ENCODE measurements around the gene DYSF.
A peak's percentile ranks its signal among the peaks of the same experiment; 100 is the strongest.

DYSF gene

DNA sequence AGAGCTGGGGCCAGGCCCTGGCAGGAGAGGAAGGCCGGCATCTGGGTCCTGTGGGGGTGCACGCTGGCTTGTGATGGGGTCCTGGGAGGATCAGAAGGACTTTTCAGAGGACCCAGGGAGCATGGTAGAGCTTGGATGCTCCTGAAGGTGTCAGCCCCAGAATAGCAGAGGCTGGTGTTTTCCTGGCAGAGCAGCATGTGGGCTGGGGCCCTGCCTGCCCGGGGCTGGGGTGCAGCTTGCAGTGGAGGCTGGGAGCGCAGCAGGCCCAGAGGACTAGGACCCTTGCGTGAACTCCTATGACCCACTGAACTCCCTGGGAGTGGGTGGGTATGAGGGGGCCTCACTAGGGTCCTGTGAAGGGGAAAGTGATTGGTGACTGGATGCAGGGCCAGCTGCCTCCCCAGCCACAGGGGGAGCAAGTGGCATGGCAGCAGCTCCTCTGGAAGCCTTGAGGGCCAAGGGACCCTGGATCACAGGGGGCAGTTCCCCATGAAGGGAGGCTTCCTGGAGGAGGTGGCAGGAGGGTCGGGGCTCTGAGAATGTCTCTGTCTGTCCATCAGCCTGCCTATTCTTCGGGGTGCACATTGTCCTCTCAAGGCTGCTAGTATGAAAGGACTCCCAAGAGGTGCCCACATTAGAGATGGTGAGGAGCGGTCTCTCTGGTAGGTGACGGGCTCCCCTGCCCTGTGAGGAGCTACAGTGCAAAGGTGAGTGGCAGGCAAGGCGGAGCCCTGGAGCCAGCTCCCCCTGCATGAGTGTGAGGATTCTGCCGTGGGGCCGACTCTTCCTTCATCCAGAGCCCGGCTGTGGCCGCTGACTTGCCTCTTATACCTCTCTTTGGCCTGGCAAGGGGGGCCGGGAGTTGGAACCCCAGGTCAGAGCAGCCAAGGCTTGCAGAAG, 249.0 kb downstream of the DYSF start:
- no peak for DNase-seq

DNA sequence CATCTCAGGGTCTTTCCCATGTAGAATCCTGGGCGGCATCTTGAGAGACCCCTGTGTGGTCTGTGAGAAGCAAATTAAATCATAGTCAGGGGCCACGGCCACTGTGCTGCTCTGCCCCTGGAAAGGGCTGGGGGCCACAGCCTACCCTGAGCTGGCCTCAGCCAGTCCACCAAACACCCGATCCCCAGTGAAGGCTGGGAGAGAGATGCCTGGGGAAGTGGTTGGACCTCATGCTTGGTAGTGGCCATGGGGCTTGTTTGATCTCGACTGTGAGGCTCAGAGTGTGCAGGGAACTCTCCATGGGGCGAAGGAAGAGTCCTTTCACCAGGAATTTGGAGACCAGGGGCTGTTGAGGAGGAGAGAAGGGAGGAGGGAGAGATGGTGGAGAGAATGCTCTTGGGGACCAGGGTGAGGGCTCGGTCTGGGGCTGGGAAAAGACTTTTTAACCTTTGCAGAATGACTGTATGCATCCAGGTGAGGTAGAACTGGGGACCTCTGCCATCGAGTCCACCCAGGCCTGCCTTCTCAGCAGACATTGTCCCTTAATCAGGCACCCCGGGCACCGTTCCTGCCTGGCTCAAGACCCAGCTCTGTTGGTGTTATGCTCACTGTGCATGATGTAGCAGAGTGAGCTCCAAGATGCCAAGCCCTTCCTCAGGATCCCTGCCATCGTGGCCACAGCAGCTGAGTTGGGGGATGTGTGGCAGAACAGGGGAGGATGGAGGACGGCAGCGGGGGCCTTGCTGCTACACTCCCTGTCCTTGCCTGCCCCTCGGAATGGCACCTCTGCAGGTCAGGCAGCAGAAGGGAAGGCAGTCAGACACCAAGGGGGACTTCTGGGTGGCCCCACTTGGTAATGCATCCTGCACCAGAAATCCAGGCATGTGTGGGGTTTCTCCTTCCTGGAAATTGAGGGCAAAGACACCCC, 249.9 kb downstream of the DYSF start:
- DNase-seq, result peak in 2 of 56 donors; percentile 24 to 33

GRCh38 chr2:71704131-71704561, 250.8 kb downstream of the DYSF start:
- DNase-seq, result no peak

DNA sequence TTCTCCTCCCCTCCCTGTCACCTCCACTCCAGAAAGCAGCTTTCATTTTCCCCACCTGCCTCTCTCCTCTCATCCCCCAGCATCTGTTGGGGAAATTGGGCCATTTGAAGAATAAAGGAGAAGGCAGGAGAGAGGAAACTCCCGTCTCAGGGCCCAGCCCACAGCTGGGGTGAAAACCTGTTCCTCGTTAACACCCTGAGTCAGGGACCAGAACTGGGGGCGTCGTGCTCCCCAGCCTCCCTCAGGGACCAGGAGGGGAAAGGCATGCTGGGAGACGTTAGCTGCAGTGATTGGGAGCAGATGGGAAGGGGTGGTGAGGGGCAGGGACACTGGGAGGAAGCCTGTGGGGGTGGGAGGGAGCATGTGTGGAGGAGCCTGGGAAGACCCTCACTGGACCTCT, 251.3 kb downstream of the DYSF start:
- no peak for DNase-seq

DNA sequence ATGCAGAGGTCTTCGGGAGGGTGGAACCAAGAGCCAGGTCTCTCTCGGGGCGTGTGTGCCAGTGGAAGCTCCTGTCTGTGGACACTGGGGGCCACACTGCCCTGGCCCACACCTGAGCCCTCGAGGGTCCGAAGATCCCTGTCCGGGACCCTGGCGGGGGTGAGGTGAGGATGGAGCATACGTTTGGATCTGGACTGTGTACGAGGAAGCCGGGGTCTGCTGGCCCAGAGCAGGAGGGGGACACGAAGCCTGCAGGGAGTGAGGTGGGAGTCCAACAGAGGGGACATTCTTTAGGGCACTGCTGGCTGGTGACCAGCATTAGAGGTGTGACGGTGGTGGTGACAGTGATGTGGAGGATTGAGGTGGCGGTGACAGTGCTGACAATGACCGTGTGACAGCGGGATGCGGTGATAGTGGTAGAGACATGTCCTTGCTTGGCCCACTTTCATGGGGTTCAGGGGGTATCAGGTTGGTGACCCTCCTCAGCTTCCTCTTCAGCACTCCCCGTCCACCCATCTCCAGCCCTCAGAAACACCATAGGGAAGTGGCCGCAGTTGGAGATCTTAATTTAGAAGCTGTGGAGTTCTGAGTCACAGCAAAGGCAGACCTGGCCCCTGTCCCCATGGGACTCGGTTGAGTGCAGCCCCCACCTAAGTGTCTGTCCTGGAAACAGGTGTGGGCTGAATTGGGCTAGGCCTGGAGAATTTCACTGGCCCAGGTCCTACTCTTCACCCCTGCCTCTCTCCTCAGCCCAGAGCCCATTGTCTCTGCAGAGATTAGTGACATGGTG, 252.0 kb downstream of the DYSF start:
- DNase-seq, result no peak

- DNase-seq, result no peak
These were observed 252.8 kb downstream of the DYSF start for GRCh38 chr2:71706121-71706520.

DNA sequence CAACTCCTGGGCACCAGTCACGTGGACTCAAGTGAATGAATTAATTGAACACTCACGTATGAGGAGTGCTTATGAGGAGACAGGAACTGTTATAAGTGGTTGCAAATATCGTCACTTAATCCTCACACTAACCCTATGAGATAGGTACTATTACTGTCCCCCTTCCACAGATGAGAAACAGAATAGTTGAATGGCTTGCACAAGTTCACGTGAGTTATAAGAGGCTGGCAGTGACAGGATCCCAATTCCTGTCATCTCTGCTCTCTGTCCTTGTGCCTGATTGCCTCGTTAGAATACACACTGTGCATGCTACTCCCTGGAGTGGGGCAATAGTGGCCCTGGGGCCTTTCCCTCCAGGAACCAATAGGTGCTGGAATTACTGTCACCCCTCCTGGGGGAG, 253.5 kb downstream of the DYSF start:
- no peak for DNase-seq

GRCh38 chr2:71710367-71711132, 257.2 kb downstream of the DYSF start:
- DNase-seq, result no peak

DNA sequence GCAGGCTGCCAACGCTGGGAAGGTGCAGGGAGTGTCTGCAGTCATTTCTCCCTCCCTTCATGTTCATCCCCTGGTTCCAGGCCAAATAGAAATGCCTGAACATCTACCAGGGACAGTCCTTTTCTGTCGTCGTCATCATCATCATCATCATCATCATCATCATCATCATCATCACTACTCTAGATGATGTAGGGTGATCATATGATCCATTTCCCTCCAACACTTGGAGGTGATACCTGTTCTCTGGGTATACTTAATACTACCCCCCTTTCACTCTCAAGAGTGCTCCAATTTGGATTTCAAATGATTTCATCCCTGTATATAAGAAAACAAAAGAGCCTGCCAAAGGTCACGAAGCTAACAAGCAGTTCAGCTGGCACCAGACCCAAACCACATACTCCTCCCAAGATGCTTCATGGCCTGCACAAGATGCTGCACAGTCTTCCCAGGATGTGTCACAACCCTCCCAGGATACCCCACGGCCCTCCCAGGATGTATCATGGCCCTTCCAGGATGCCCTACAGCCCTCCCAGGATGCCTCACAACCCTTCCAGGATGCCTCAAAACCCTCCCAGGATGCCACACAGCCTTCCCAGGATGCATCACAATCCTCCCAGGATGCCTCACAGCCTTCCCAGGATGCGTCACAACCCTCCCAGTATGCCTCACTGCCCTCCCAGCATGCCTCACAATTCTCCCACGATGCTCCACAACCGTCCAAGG, 257.9 kb downstream of the DYSF start:
- no peak for DNase-seq

DNA sequence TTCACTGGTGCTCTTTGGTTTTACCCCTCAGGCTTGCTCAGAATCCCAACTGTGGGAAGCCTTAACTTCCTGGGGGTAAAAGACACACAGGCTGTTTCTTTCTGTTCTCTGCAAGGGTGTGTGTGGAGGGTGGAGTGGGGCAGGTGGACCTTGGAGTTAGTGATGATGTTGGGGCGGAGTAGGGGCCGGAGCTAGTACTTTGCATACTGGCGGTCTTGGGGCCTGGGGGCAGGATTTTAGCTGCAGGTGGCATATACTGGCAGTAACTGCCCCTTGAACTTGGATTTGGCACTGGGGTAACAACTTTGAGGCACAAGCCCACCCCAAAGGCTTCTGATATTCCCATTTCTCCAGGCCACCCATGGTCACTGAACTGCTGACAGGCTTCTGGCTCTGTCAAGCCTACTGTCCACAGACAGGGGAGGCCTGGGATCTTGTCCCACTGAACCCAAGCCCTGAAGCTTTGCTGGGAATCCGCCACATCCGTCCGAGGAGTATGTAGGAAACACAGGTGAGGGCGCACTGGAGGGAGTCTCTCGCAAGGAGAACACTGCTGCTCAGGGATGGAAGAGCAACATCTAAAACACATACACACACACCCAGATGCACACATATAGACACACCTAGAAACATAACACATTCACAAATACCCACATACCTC, 258.9 kb downstream of the DYSF start:
- DNase-seq, result no peak

DNA sequence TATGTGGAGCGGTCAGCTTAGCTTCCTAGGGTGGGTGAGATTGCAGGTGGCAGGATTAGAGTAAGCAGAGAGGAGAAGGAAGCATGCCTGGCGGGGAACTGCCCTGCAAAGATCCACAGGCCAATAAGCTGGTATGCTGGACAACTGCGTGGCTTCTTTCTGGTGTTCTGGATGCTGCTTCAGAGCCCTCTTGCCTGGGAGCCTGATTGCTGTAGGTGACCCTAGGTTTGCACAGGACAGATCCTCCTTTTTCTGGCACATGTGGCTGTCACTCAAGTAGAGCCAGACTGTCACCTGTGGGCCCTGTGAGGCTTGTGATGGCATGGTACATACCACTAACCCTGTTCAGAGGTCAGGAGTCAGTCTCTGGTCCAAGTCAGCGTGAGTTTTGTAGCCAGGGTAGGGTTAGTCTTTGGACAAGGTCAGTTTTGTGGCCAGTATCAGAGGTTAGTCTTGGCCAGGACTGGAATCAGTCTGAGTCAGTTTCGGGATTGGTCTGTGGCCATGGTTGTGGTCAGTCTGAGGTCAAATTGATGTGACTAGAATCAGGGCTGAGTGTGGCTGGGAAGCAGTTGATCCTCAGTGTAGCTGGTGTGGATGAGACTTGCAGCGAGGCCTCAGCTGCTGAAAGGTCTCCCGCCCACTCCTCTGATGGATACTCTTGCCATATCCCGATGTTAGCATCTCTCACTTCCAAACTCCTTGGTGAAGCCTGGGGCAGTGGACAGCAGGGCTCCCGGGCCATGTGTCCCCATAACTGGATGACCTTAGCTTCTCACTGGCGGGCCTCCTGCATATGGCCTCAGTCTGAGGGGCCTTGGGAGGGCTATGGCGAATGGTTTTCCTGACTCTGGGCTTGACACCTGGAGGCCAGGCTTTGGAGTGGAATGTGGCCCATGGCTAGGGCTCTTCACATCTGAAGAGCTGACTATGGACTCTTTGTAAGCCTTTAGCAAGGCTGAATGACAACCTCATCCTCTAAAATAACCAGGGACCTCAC, 260.5 kb downstream of the DYSF start:
- no peak for DNase-seq

- DNase-seq, result no peak
These were observed 261.4 kb downstream of the DYSF start for GRCh38 chr2:71714601-71715240.

- no peak for DNase-seq
These were observed 261.9 kb downstream of the DYSF start for GRCh38 chr2:71715241-71715750.

DNA sequence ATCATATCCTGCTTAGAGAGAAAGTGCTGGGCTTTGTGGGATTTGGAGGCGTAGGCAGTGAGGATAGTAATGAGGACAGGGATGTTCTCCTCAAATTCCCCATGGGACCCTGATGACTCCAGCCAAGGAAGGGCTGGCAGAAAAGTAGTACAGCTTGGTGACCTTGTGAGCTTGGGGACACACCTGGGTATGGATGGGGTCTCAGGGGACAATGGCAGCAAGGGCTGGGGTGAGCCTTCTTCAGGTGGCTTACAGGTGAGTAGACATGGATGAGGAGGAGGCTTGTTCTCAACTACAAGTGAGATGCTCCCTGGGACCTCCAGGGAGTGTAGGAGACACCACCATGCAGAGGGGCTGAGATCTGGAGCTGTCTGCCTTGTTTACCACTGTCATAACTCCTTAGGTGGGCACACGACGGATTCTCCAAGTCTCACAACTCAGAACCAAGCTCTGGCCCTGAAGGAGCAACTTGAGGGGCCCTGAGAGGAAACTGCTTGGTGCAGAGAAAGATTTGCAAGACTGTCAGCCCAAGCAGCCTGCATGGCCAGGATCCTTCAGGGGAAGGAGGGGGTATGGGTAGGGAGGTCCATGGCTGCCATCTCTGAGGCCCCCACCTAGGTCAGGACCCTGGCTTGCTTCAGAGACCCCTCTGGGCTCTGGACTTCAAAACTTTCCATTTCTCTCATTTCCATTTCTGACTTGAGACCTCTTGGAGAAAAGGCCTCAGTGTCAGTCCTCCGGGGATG, 262.8 kb downstream of the DYSF start:
- no peak for DNase-seq

DNA sequence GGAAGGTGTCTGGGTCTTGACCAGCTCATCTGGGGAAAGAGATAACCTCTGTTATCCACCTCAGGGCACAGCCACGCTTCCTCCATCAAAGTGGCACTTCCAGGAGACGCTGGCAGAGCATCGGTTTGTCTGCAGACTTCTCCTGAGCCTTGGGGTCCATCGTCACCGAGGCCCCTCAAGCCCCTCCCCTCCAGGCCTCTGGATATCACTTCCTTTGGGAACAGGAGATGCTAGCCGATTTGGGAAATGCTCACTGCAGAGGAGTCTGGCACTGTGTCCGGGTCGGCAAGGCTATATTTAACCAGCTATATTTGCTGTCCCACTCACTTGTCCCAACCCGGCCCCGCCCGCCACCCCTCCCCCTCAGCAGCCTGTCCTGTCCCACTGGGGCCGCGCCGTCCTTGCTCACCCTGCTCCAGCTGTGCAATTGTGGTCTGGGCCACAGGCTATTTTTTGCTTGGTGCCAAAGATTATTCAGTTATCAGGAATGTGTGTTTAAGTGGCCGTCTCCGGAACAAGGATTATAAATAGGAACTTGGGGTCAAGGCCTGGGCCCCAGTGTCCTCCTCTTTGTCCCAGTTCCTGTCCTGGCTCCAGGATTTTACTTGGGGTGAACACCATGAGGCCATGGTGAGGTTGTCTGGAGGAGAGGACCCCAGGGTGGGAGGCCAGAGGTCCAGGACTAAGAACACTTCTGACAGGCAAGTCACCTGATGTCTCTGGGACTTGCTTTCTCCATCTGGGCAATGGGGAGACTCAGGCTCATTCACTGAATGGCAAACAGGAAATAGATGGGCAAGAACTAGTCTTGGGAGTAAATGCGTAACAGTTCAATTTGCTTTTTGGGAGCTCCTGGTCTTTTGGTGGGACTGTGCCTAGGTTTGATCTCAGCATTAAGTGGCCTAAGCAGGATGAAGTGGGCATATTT, 263.6 kb downstream of the DYSF start:
- DNase-seq, result no peak

Data from amygdala (tissue), 56 donors.